Limb (tissue), 2 donors: ENCODE measurements around the gene SLC35F4.

ENCODE experiments used
- DNase-seq, 2 donors: peaks; one replicate each; pipeline ENCODE4 v3.0.0-alpha.2; 2016; ENCODE audit errors: extremely low spot score in 2 of 2

SLC35F4 gene

GRCh38 chr14:57634335-57634734 is 231.6 kb downstream of the SLC35F4 start:
- no peak for DNase-seq

- no peak for DNase-seq
Observed at GRCh38 chr14:57632649-57633048, 233.2 kb downstream of the SLC35F4 start.

GRCh38 chr14:57617510-57617909 is 248.4 kb downstream of the SLC35F4 start:
- no peak for DNase-seq

GRCh38 chr14:57612946-57613345 is 252.9 kb downstream of the SLC35F4 start:
- no peak for DNase-seq

- no peak for DNase-seq
Observed at GRCh38 chr14:57611555-57612075, 254.3 kb downstream of the SLC35F4 start.

- no peak for DNase-seq
Observed at GRCh38 chr14:57610631-57611030, 255.3 kb downstream of the SLC35F4 start.

GRCh38 chr14:57609192-57610075 is 256.5 kb downstream of the SLC35F4 start:
- no peak for DNase-seq

GRCh38 chr14:57607086-57607485 is 258.8 kb downstream of the SLC35F4 start:
- no peak for DNase-seq

- no peak for DNase-seq
Observed at GRCh38 chr14:57583396-57583795, 282.5 kb downstream of the SLC35F4 start.

GRCh38 chr14:57582746-57583145 is 283.1 kb downstream of the SLC35F4 start:
- DNase-seq, result no peak

GRCh38 chr14:57578801-57579200 is 287.1 kb downstream of the SLC35F4 start:
- DNase-seq, result no peak

- no peak for DNase-seq
Observed at GRCh38 chr14:57576498-57576897, 289.4 kb downstream of the SLC35F4 start.

- DNase-seq, result no peak
Observed at GRCh38 chr14:57575482-57575881, 290.4 kb downstream of the SLC35F4 start.

GRCh38 chr14:57574617-57575288 is 291.1 kb downstream of the SLC35F4 start:
- no peak for DNase-seq

GRCh38 chr14:57573173-57573572 is 292.7 kb downstream of the SLC35F4 start:
- no peak for DNase-seq

- DNase-seq, result no peak
Observed at GRCh38 chr14:57568554-57568953, 297.3 kb downstream of the SLC35F4 start.

- DNase-seq, result no peak
Observed at GRCh38 chr14:57567220-57567619, 298.7 kb downstream of the SLC35F4 start.

- no peak for DNase-seq
Observed at GRCh38 chr14:57560681-57561080, 305.2 kb downstream of the SLC35F4 start.

- no peak for DNase-seq
Observed at GRCh38 chr14:57559576-57559975, 306.3 kb downstream of the SLC35F4 start.

- no peak for DNase-seq
Observed at GRCh38 chr14:57549765-57550420, 316.0 kb downstream of the SLC35F4 start.

GRCh38 chr14:57549016-57549564 is 316.8 kb downstream of the SLC35F4 start:
- DNase-seq, result no peak

- DNase-seq, result no peak
Observed at GRCh38 chr14:57547131-57547530, 318.8 kb downstream of the SLC35F4 start.
